ENCODE measurements around the gene POC1A. TPM values are rescaled to one million over a fixed set of nuclear protein-coding genes. Genes with fewer than 3 reads are reported as not detected.
A peak's percentile ranks its signal among the peaks of the same experiment; 100 is the strongest.

POC1A gene
- total and polyA plus RNA-seq, 2 of the 8 experiments (the other 6 are each of a cell fraction or from before 2014, with no cell fraction given), result 35.7 to 39.2 TPM

DNA sequence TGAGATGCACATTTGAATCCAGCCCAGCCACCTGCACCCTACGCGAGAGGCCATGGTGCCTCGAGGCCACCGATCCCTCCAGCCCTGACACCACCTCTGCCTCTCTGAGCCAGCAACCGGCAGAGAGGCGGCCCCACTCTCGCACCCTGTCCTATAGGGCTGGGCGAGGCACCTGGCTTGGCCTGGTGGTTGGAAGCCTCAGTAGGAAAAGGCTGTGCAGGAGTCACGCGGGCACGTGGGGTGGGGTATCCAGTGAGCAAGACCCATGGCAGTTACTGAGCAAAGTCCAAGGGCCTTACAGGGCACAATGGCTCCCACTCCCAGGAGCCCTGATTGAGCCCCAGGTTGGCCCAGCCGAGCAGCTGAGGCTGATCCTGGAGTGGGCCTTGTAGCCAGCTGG lies 85.5 kb downstream of the POC1A start:
- Histone ChIP-seq H2BK15ac (ENCODE audit: low read length) (no peak overlapping the region), H3K9me3 (ENCODE audit: insufficient read depth in 2 of 2, low read depth in 1 of 2, low read length in 1 of 2) (no peaks in the 10 kb centered on the region), H3K36me3 (ENCODE audit: control insufficient read depth in 2 of 4, insufficient read depth in 4 of 4, low read length in 3 of 4) (no peaks in the 10 kb centered on the region; a peak in 1 of 8 replicates), H3K4ac (replicated peaks; ENCODE audit: insufficient read length, low read depth, low read length) (no peak overlapping the region), H2AFZ (ENCODE audit: low read length) (no peak overlapping the region), H3K23ac (ENCODE audit: insufficient read length) (no peak overlapping the region), H4K5ac (ENCODE audit: insufficient read length, low read depth, low read length) (no peak overlapping the region), H3K14ac (ENCODE audit: insufficient read length) (no peak overlapping the region), H2BK120ac (replicated peaks; ENCODE audit: low read depth, low read length) (no peak overlapping the region), H3K79me2 (ENCODE audit: control insufficient read depth in 1 of 2, insufficient read depth in 2 of 2, low read length in 2 of 2) (no peaks in the 10 kb centered on the region), H2BK12ac (ENCODE audit: low read depth, low read length) (no peak overlapping the region), H3K4me3 (ENCODE audit: extremely low read depth in 1 of 4, insufficient read depth in 2 of 4, low read depth in 3 of 4, low read length in 4 of 4) (no peak overlapping the region), H2AK5ac (ENCODE audit: low read depth, low read length) (no peak overlapping the region), H2BK20ac (ENCODE audit: low read length) (no peak overlapping the region), H3K9ac (replicated peaks in 1 of 4; ENCODE audit: extremely low read depth in 1 of 4, low read depth in 3 of 4, low read length in 3 of 4) (no peak overlapping the region), H3K79me1 (ENCODE audit: low read depth, low read length) (no peaks in the 10 kb centered on the region; the same call in 1 of the 2 replicates), H4K20me1 (replicated peaks in 1 of 2; ENCODE audit: control insufficient read depth in 1 of 2, insufficient read depth in 2 of 2, low read length in 2 of 2) (no peaks in the 10 kb centered on the region), H3K27ac (ENCODE audit: low read depth, low read length) (no peak overlapping the region), H2BK5ac (ENCODE audit: low read depth, low read length) (no peak overlapping the region), H3K27me3 (replicated peaks in 1 of 4; ENCODE audit: control insufficient read depth in 3 of 4, extremely low read depth in 1 of 4, insufficient read depth in 3 of 4, low read length in 3 of 4) (no peaks in the 10 kb centered on the region; a peak in 1 of 7 replicates), H4K8ac (ENCODE audit: extremely low read depth, insufficient read depth, low read length) (peak overlapping the region; percentile 75), H3K4me1 (replicated peaks in 1 of 4; ENCODE audit: control insufficient read depth in 3 of 4, insufficient read depth in 4 of 4, low read length in 3 of 4) (no peaks in the 10 kb centered on the region; a peak in 3 of 7 replicates), H3K56ac (replicated peaks; ENCODE audit: insufficient read length, low read depth, low read length) (no peak overlapping the region), H3K18ac (ENCODE audit: extremely low read depth, low read length) (no peak overlapping the region), H3K4me2 (ENCODE audit: insufficient read depth in 1 of 2, low read depth in 2 of 2, low read length in 2 of 2) (no peak overlapping the region), H4K91ac (replicated peaks; ENCODE audit: insufficient read length, low read length) (no peak overlapping the region), H3K23me2 (ENCODE audit: low read depth, low read length) (no peaks in the 10 kb centered on the region)
- ChIA-PET POLR2A (ENCODE audit: partially characterized antibody) (interaction anchor here (2.1 kb wide), 1 partner anchor 11 kb away, joined by 7 read pairs; no protein-coding TSS in a partner anchor), CTCF (ENCODE audit: partially characterized antibody) (interaction anchor here (1.0 to 2.6 kb wide), 3 partner anchors 12 to 15 kb away, joined by 3 to 15 read pairs (median 3); partner anchors contain the start of gene DUSP7)
- TF ChIP-seq POLR2A (IDR thresholded peaks at IDR 0.05; ENCODE audit: control extremely low read depth in 1 of 2, low read depth in 2 of 2, low read length in 2 of 2) (no peak), HDAC6 (IDR thresholded peaks at IDR 0.05; ENCODE audit: low read depth, low read length) (no peak), SIN3A (conservative IDR thresholded peaks at IDR 0.05 in 1 of 2, IDR thresholded peaks at IDR 0.05 in 1 of 2; ENCODE audit: low read depth in 1 of 2, low read length in 2 of 2) (no peak), PHF8 (conservative IDR thresholded peaks at IDR 0.05; ENCODE audit: low read depth, low read length) (no peak), CEBPB (IDR thresholded peaks at IDR 0.05; ENCODE audit: low read depth, low read length) (no peak), SP4 (IDR thresholded peaks at IDR 0.05; ENCODE audit: low read length) (no peak), SIRT6 (IDR thresholded peaks at IDR 0.05; ENCODE audit: low read length) (no peak), SP1 (IDR thresholded peaks at IDR 0.05; ENCODE audit: low read depth, low read length) (no peak), EP300 (IDR thresholded peaks at IDR 0.05; ENCODE audit: borderline replicate concordance in 1 of 2, low read depth in 2 of 2, low read length in 2 of 2) (no peak), POU5F1 (IDR thresholded peaks at IDR 0.05; ENCODE audit: low read depth, low read length) (no peak), MAFK (IDR thresholded peaks at IDR 0.05; ENCODE audit: low read depth, low read length) (no peak), CBX8 (IDR thresholded peaks at IDR 0.05; ENCODE audit: borderline replicate concordance, low read depth, low read length) (no peak), ZNF274 (IDR thresholded peaks at IDR 0.05; ENCODE audit: borderline replicate concordance, extremely low read depth, low read length) (no peak)
- 89% methylated on average over 9 of the region's 12 CpGs; no CpG with 5 or more reads in 1 of the 2 experiments for WGBS, 2 experiments (ENCODE audit: extremely low coverage in 1 of 2, insufficient coverage in 1 of 2, insufficient read length in 1 of 2, insufficient replicate concordance in 2 of 2, low coverage in 1 of 2, low lambda C conversion rate in 2 of 2, missing lambda C conversion rate in 1 of 2)
- no peak for FAIRE-seq
- DNase-seq (ENCODE audit: low read depth in 1 of 2, low spot score in 2 of 2), result no peak

Measured in H1 (cell line).